HL-60/S4 treated with retinoic acid at 250 ng/mL for 4 days and 3 days (cell line): ENCODE results near the gene SLC22A7.
"Not testable (repeated sequence)": the region's sequence is repeated elsewhere in the genome, so short reads cannot be mapped to it uniquely, and the experiment has no call there.

Source experiments
- in situ Hi-C: fragments of 300-500 bp; cut with MboI; formaldehyde crosslinking; loops from 2 replicates; pipeline ENCODE4 v1.7.0; 2022; ENCODE audit warnings: low sequenced_read_pairs

Gene SLC22A7

DNA sequence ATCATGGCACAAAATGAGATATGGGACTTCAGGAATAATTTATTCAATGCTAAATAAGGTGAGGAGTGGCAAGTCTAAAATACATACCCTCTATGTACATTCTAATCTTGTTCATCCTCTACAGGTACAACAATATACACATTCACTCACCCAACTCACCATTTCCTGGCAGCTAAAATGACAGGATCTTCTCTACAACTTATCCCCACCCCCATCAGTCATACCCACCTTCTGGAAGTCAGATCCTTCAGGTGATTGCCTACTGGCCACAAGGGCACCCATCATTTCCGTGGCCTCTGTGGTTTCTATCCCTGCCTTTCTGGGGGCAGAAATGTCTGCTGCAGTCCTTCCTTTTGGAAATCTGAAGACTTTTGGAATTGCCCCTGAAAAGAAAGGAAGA is 33.4 kb downstream of the SLC22A7 start:
- in situ Hi-C loops, result no loop called here

DNA sequence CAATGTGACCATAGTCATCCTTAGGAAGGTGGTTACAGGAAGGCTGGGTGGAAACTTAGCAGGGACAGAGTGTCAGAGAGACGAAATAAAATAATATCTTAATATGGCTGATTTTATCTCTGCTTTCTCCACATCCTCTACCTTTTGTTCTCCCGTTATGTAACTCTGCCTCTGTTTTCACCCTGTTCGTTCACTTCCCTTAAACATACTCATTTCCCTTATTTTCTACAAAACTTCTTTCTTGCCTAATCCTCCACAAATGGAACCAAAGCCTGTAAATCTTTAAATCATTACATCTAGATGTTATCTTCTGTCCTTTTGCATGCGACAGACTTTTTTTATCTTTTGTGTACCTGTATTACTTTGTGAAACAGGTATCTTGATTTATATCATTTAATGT is 33.8 kb downstream of the SLC22A7 start:
- in situ Hi-C loops, result no loop called here

DNA sequence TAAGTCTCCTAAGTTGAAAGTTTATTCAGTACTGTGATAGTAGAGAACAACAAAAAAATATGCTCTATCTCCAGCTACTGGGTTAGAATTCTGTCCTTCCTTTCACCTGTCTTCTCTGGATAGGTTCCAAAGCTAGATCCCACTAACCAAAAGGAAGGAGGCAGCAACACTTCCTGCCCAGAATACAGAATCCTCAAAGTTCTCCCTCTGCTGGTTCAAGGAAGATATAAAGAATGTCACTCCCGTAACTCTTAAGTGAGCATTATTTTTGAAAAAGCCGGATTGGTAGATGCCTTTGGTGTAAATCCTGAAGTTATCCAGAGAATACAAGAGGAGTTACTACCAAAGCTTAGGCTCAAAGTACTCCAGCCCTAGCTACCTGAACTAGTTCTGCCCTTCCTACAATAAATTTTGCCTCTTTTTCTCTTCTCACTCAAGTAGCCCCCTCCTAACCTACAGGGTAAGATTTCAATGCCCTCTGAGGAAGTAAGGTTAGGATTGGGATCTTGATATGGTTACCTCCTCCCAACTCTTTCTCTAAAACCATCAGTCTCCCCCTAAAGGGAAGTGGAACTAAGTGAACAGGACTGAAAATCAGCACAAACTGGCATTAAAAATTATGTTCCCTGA is 36.5 kb downstream of the SLC22A7 start:
- in situ Hi-C loops, result no loop called here

DNA sequence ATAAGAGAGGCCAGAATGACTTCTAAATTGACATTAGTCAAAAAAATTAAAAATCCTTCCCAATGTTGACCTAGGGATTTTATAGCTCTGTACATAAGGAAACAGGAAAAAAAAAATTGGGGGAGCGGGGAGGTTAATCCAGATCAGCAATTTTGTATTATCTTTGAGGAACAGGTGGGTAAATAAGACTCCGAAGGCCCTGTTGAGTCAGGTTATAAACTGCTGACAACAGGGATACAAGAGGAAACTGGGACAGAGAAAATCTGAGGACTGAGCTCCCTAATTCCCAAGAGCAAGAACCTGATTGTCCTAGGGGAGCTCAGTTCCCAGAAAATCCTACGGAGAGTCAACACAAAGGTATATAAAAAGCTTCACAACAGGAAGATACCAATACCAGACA is 37.4 kb downstream of the SLC22A7 start:
- in situ Hi-C loops, result no loop called here

DNA sequence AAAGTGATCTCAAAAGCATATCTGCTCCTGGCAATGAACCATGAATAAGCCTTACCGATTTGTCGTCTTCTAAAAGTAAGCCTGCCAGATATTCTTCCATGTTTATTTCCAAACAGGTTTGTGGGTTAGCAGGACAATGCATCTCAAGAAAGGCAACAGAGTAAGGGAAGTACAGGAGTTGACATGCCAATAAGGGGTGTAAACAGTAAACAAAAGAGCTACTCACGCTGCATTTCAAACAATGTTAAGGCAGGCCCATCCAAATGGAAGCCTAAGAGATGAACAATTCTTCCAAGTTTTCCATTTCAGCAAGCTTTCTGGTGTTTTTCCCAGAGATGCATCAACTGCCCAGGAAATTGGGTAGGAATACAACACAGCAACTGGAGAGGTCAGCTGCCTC is 38.3 kb downstream of the SLC22A7 start:
- in situ Hi-C loops, result no loop called here

DNA sequence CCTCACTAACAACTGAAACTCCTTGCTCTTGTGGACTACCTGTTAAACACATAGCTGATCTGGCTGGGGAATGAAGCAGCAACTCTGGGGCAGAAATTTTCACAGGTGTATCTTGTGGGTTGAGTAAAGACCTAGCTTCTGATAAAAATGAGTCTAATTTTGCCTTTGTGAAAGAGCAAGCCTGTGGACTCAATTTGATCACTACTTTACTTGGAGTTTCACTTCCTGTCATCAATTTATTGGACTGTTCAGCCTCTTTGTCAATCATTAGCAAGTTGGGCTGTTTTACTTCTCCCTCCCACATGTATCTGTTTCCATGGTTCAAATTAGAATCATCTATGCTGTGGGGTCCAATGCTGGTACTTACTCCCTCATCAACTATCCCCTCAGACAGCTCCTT is 40.2 kb downstream of the SLC22A7 start:
- in situ Hi-C loops, result no loop called here

DNA sequence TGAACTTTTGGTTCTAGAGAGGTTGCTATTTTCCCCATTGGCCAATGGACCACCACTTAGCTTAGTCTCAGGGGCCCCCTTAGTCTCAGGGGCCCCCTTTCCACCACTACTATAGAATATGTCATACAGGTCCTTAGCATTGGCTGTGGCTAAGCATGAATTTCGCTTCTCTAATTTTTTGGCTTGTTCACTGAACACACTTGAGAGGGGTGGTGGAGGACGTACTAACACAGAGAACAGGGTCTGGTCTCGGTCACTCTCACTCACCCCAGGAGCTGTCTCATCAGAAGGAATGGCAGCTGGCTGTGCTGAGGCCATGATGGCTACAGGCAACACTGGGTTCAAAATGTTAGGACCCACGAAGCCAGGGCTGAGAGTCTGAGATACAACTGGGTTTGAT is 41.1 kb downstream of the SLC22A7 start:
- in situ Hi-C loops, result no loop called here

DNA sequence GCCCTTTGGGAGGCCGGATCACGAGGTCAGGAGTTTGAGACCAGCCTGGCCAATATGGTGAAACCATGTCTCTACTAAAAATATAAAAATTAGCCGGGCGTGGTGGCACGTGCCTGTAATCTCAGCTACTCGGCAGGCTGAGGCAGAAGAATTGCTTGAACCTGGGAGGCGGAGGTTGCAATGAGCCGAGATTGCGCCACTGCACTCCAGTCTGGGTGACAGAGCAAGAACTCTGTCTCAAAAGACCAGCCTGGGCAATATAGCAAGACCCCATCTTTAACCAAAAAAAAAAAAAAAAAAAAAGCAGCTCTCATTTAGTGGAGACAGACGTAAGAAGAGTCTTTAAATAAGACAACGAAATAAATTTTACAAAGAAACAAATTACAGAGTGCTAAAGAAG is 48.2 kb downstream of the SLC22A7 start:
- in situ Hi-C loops, result not testable (repeated sequence)

DNA sequence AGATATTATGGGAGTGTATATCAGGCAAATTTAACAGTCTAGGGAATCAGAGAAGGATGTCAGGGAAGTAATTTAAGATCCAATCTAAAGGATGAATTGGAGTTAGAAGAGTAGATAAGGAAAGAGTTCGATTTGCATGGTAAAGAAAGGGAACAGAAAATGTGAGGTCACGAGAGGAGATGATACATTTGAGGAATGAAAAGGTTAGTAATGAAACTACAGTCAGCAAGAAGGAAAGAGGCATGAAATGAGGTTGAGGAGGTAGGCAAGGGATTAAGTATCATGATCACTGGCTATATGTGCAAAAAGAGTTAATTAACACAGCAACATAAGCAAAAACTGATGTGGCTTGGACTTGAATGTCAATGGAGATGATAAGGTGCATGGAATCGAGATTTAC is 49.0 kb downstream of the SLC22A7 start:
- in situ Hi-C loops, result no loop called here

DNA sequence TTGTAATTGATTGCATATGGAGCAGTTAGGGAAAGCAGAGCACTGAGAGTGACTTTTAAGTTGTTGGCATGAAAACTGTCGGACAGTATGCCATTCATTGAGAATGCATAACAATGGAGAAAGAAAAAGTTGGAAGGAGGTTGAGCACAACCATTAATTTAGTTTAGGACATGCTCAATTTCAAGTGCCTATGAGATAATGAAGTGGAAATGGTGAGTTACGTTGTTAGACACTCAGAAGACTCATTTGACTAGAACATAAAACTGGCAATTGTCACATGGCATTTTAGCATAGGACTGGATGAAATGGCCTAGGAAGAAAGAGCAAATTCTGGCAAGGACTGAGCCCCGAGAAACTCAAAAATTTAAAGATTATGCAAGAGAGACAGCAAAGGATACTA is 49.4 kb downstream of the SLC22A7 start:
- in situ Hi-C loops, result no loop called here

DNA sequence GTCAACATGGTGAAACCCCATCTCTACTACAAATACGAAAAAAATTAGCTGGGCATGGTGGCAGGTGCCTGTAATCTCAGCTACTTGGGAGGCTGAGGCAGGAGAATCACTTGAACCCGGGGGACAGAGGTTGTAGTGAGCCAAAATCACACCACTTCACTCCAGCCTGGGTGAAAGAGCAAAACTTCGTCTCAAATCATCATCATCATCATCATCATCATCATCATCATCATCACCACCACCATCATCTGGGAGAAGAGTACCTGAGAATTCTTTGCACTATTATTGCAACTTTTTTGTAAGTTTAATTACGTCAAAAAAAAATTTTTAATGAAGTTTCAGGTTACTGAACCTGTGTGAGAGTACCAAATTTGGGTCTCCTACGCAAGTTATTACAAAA is 53.9 kb downstream of the SLC22A7 start:
- in situ Hi-C loops, result not testable (repeated sequence)
